DMS 273 treated with DMSO at 0.1 percent for 48 hours (cell line): ENCODE results near the gene FRYL.

Experiments
- DNase-seq: peaks from one replicate; lab custom pipeline; 2025; lab: John Stamatoyannopoulos, UW

Gene FRYL

GRCh38 chr4:48620093-48620492, 160.0 kb downstream of the FRYL start:
- DNase-seq = no peak

GRCh38 chr4:48604527-48604926, 175.6 kb downstream of the FRYL start:
- DNase-seq = no peak

- DNase-seq = no peak
These were observed 176.0 kb downstream of the FRYL start for GRCh38 chr4:48604041-48604440.

- DNase-seq = no peak
These were observed 176.6 kb downstream of the FRYL start for GRCh38 chr4:48603366-48604003.

GRCh38 chr4:48602763-48603162, 177.3 kb downstream of the FRYL start:
- no peak for DNase-seq

GRCh38 chr4:48602222-48602621, 177.9 kb downstream of the FRYL start:
- no peak for DNase-seq

GRCh38 chr4:48596336-48596735, 183.7 kb downstream of the FRYL start:
- no peak for DNase-seq

GRCh38 chr4:48594180-48594579, 185.9 kb downstream of the FRYL start:
- DNase-seq = no peak

GRCh38 chr4:48591372-48591771, 188.7 kb downstream of the FRYL start:
- no peak for DNase-seq

GRCh38 chr4:48590884-48591283, 189.2 kb downstream of the FRYL start:
- DNase-seq = no peak

- DNase-seq = no peak
These were observed 191.0 kb downstream of the FRYL start for GRCh38 chr4:48589098-48589445.

- DNase-seq = no peak
These were observed 191.6 kb downstream of the FRYL start for GRCh38 chr4:48588230-48589097.

GRCh38 chr4:48585401-48585800, 194.7 kb downstream of the FRYL start:
- DNase-seq = no peak

GRCh38 chr4:48578132-48578968, 201.7 kb downstream of the FRYL start:
- DNase-seq = no peak

- no peak for DNase-seq
These were observed 204.1 kb downstream of the FRYL start for GRCh38 chr4:48575964-48576363.

GRCh38 chr4:48571471-48571870, 208.6 kb downstream of the FRYL start:
- DNase-seq = no peak

- no peak for DNase-seq
These were observed 209.3 kb downstream of the FRYL start for GRCh38 chr4:48570646-48571220.

- DNase-seq = no peak
These were observed 214.1 kb downstream of the FRYL start for GRCh38 chr4:48566034-48566384.

- no peak for DNase-seq
These were observed 214.6 kb downstream of the FRYL start for GRCh38 chr4:48565362-48566033.

GRCh38 chr4:48564151-48564550, 215.9 kb downstream of the FRYL start:
- no peak for DNase-seq

- no peak for DNase-seq
These were observed 221.3 kb downstream of the FRYL start for GRCh38 chr4:48558819-48559218.

GRCh38 chr4:48558026-48558425, 222.1 kb downstream of the FRYL start:
- no peak for DNase-seq
